Measurements from ENCODE around the gene CLDN4.
A peak's percentile ranks its signal among the peaks of the same experiment; 100 is the strongest.
"Not testable (repeated sequence)": the region's sequence is repeated elsewhere in the genome, so short reads cannot be mapped to it uniquely, and the experiment has no call there.

The CLDN4 gene

DNA sequence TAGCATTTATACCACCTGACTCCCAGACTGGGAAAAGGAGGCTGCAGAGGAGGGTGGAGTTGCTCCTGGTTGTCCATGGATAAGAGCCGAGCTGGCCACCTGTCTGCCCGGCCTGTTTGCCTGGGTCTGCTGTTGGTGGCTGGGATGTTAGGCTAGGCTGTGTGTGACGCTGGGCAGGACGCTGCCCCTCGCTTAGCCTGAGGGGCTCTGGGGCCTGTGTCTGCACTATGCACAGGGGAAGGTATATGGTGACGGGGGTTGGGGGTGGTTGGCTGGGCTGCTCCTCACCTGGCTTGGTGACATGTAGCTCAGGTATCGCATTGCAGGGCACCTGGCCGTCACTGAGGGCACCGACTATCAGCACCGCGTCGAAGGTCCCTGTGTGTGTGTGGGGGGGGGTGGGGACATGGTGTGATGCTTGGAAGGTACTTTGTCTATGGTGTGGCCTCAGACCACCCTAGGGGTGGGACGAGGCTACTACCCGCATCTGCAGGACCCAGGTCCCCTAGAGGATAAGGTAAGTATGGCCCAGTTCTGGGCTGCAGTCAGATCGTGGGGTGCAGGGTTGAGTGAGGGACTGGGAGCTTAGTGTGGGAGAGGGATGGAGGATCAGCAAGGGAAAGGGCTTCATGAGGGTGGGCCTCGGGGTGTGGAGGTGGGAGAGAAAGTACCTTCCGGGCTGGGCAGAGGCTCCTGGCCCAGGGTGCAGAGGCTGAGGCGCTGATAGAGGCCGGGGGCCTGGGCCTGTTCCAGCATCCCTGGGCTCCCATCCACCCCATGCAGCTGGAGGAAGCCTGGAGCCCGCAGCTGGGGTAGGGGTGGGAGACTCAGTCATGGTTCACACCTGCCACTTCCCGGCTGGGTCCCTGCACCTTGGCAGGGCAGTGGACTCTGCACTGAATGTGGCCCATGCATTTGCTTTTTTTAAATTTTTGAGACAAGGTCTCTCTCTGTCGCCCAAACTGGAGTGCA, 9.2 kb downstream of the CLDN4 start:
- TF ChIP-seq, protein P1, sequence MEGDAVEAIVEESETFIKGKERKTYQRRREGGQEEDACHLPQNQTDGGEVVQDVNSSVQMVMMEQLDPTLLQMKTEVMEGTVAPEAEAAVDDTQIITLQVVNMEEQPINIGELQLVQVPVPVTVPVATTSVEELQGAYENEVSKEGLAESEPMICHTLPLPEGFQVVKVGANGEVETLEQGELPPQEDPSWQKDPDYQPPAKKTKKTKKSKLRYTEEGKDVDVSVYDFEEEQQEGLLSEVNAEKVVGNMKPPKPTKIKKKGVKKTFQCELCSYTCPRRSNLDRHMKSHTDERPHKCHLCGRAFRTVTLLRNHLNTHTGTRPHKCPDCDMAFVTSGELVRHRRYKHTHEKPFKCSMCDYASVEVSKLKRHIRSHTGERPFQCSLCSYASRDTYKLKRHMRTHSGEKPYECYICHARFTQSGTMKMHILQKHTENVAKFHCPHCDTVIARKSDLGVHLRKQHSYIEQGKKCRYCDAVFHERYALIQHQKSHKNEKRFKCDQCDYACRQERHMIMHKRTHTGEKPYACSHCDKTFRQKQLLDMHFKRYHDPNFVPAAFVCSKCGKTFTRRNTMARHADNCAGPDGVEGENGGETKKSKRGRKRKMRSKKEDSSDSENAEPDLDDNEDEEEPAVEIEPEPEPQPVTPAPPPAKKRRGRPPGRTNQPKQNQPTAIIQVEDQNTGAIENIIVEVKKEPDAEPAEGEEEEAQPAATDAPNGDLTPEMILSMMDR (IDR thresholded peaks at IDR 0.05; ENCODE audit: control insufficient read depth, extremely low read depth, insufficient read depth), result no peak
- no peak for DNase-seq (ENCODE audit: low read depth)
- H3K4me3 ChIP-seq (ENCODE audit: low read depth, low read length), result no peak overlapping the region

DNA sequence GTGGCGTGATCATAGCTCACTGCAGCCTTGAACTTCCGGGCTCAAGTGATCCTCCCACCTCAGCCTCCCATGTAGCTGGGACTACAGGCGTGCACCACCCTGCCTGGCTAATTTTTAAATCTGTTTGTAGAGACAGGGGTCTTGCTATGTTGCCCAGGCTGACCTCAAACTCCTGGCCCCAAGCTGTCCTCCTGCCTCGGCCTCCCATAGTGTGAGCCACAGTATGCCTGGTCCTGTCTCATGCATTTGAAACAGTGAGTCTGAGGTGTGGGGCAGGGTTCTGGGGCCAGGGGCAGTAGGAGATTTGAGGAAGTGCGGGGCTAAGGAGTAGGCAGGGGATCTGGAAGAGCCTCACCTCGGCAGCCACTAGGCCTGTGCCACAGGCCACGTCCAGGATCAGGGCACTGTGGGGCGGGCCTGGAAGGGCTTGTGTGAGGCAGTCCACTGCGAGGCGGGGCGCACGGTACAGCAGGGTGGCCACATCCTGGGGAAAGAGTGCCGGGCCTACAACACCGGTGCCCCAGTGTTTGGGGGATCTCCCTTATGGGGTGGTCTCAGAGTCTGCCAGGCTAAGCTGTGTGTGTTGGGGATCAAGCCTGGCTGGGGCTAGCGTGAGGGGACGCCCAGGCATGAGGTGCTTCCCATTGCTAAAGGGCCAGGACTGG, 10.1 kb downstream of the CLDN4 start:
- DNase-seq (ENCODE audit: low read depth), result no peak
- TF ChIP-seq, protein P1 (IDR thresholded peaks at IDR 0.05; ENCODE audit: control insufficient read depth, extremely low read depth, insufficient read depth), result no peak
- no peak overlapping the region for H3K4me3 ChIP-seq (ENCODE audit: low read depth, low read length)

DNA sequence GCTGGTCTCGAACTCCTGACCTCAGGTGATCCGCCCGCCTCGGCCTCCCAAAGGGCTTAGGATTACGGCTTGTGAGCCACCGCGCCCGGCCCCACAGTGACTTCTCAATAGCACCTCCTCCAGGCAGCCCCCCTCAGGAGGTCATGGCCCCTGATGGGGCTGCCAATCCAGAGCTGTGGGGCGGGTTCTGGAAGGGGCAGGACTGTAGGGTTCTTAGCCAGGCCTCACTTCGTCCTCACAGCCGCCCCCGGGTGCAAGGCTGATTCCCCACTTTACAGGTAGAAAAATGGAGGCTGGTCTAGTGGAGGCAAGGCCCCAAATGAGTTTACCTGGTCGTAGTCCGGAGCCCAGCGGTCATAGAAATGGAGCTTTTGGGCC, 10.9 kb downstream of the CLDN4 start:
- TF ChIP-seq, protein P1 (IDR thresholded peaks at IDR 0.05; ENCODE audit: control insufficient read depth, extremely low read depth, insufficient read depth), result no peak
- peak overlapping the region; percentile 88 for H3K4me3 ChIP-seq (ENCODE audit: low read depth, low read length)
- DNase-seq (ENCODE audit: low read depth), result no peak

DNA sequence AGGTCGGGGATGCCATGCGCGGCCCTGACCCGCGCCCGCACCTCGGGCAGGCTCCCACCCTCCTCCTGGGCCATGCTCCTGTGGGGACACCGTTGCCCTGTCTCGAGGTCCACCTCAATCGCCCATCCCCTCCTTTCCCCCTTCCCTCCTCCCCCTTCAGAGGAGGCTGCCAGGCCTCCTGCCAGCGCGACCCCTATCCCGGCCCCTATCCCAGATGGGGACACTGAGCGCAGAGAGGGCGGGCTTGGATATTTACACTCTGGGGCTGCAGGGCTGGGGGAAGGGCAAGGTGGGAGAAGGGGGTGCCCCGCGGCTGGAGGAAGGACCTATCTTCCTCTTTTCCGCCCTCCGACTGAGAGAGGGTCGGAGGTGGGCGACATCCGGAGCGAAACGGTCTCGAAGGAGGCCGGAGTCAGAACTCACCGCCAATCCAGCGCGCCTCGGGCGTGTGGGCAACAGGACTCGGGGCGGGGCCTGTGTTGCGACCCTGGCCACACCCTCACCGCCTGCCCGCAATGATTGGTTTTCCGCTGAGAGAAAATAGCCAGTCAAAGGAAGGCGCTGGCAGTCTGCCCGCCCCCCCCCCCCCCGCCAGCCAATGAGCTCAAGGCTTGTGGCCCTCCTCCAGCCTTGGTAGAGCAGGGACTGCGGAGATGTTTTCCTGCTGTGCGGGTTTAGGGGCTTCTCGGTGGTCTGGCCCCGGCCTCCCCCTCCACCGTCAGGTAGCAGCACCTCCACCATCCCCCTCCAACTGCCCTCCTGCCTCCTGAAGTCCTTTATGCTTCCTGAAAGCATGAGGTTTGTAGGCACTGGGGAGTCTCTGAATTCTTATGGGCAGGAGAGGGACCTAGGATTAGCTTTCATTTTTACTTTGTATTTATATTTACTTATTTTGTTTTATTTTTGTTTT, 11.5 kb downstream of the CLDN4 start, which contains the start of gene METTL27:
Gene METTL27, minus strand, starts transcription at position 450 of the 910 bp plus-strand sequence. Its CDS starts 376 bp downstream, at position 74.
- TF ChIP-seq, protein P1 (IDR thresholded peaks at IDR 0.05; ENCODE audit: control insufficient read depth, extremely low read depth, insufficient read depth), result no peak
- DNase-seq (ENCODE audit: low read depth), result peak; percentile 76

GRCh38 chr7:73844131-73844547, 13.3 kb downstream of the CLDN4 start:
- TF ChIP-seq, protein P1 (IDR thresholded peaks at IDR 0.05; ENCODE audit: control insufficient read depth, extremely low read depth, insufficient read depth), result no peak
- H3K4me3 ChIP-seq (ENCODE audit: low read depth, low read length), result no peak overlapping the region
- DNase-seq (ENCODE audit: low read depth), result no peak

More for the DNA sequence above, 11.5 kb downstream of the CLDN4 start, which contains the start of gene METTL27:
- peak within 1 kb of the TSS; percentile 88 for H3K4me3 ChIP-seq (ENCODE audit: low read depth, low read length)

DNA sequence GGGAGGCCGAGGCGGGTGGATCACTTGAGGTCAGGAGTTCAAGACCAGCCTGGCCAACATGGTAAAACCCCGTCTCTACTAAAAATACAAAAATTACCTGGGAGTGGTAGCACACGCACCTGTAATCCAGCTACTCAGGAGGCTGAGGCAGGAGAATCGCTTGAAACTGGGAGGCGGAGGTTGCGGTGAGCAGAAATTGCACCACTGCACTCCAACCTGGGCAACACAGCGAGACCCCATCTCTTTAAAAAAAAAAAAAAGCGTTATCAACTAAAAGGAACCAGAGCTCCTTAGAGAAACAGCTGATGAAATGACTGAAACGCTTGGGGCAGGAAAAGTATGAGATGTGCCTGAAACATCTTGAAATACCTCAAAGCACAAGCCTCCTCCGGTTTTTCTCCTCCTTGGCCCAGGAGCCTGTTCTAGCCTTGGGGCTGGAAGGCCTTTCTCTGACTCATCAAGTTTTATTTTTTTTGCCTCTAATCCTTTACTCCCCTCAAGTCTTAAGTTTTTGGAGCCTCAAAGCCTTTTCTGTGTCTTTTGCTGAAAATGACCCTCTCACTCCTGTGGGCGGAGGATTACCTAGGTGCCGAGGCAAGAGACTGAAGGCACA, 14.2 kb downstream of the CLDN4 start:
- TF ChIP-seq, protein P1 (IDR thresholded peaks at IDR 0.05; ENCODE audit: control insufficient read depth, extremely low read depth, insufficient read depth), result no peak
- H3K4me3 ChIP-seq (ENCODE audit: low read depth, low read length), result no peak overlapping the region
- DNase-seq (ENCODE audit: low read depth), result no peak

DNA sequence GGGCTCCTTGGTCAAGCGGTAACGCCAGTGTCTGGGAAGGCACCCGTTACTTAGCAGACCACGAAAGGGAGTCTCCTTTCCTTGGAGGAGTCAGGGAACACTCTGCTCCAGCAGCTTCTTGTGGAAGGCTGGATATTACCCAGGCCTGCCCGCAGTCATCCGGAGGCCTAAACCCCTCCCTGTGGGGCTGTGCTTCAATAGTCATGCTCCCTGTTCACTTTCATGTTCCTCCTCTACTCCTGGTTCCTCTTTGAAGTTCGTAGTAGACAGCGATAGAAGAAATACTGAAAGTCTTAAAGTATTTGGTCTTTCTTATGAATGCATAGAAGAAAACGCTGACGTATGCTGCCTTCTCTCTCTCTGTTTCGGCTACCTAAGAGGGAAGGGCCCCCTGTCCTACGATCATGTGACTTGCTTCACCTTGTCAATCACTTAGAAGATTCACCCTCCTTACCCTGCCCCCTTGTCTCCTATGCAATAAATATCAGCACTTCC, 15.0 kb downstream of the CLDN4 start:
- not testable (repeated sequence) for DNase-seq (ENCODE audit: low read depth); H3K4me3 ChIP-seq (ENCODE audit: low read depth, low read length)
